Tibial nerve (tissue), 4 donors: ENCODE results near the gene ADAMTS12. TPM values are rescaled to one million over a fixed set of nuclear protein-coding genes. Genes with fewer than 3 reads are reported as not detected.

Experiments
- DNase-seq, 2 donors: peaks; one replicate each; pipeline ENCODE4 v3.0.0-alpha.2; 2019; ENCODE audit warnings: low spot score in 2 of 2
- H3K27ac ChIP-seq, 4 donors: fragments of 200-600 bp; sonication (generic) in 3 of 4; one replicate each; pipeline ENCODE4 v1.5.1; 2017 to 2019; ENCODE audit warnings: mild to moderate bottlenecking in 1 of 4
- H3K27me3 ChIP-seq, 2 donors: fragments of 200-600 bp; sonication (generic) in 1 of 2; one replicate each; pipeline versions ENCODE4 v1.5.1 to v1.6.0; 2017 to 2019
- H3K36me3 ChIP-seq, 3 donors: fragments of 200-600 bp; sonication (generic); one replicate each; pipeline ENCODE4 v1.5.1; 2018 to 2019
- H3K4me1 ChIP-seq, 4 donors: fragments of 200-600 bp; sonication (generic) in 3 of 4; one replicate each; pipeline ENCODE4 v1.5.1; 2017 to 2019
- H3K4me3 ChIP-seq, 4 donors: fragments of 200-600 bp; sonication (generic) in 3 of 4; one replicate each; pipeline ENCODE4 v1.5.1; 2017 to 2019; ENCODE audit warnings: mild to moderate bottlenecking in 1 of 4, moderate library complexity in 1 of 4
- H3K9me3 ChIP-seq, 4 donors: fragments of 200-600 bp; sonication (generic) in 3 of 4; one replicate each; pipeline ENCODE4 v1.5.1; 2017 to 2019
- EP300 ChIP-seq, 2 donors: sonication (generic); formaldehyde crosslinking; IDR thresholded peaks; one replicate each; pipeline ENCODE4 v1.6.1; 2017; ENCODE audit warnings: antibody characterized with exemption in 2 of 2, mild to moderate bottlenecking in 1 of 2
- POLR2A ChIP-seq, 2 donors: fragments of 450-650 bp; IDR thresholded peaks; one replicate each; pipeline ENCODE4 v1.6.1; 2017; ENCODE audit warnings: antibody characterized with exemption in 2 of 2, mild to moderate bottlenecking in 2 of 2, moderate library complexity in 2 of 2
- WGBS, 2 donors: methylation state at CpG; one replicate each; pipeline ENCODE4 v1.1.5; 2018; 5-methylcytosine and 5-hydroxymethylcytosine counted together
- total RNA-seq, 4 donors: library from RNA; depleted of rRNA; stranded (reverse); fragments of >200 nt; gene quantifications; one replicate each; pipeline ENCODE4 v1.1.0, GENCODE V29; 2016
- TF ChIP-seq, protein P1 (sequence below), 5 experiments: fragments of 200-600 bp in 3 of 5; fragments of 450-650 bp in 2 of 5; sonication (generic) in 3 of 5; IDR thresholded peaks; one replicate each; pipeline ENCODE4 v1.5.1; 2016 to 2019; ENCODE audit warnings: antibody characterized with exemption in 5 of 5, mild to moderate bottlenecking in 3 of 5, moderate library complexity in 2 of 5

The ADAMTS12 gene
- total RNA-seq, 4 donors from 2014 or later: 7.1 to 10.4 (median 9.7) TPM

DNA sequence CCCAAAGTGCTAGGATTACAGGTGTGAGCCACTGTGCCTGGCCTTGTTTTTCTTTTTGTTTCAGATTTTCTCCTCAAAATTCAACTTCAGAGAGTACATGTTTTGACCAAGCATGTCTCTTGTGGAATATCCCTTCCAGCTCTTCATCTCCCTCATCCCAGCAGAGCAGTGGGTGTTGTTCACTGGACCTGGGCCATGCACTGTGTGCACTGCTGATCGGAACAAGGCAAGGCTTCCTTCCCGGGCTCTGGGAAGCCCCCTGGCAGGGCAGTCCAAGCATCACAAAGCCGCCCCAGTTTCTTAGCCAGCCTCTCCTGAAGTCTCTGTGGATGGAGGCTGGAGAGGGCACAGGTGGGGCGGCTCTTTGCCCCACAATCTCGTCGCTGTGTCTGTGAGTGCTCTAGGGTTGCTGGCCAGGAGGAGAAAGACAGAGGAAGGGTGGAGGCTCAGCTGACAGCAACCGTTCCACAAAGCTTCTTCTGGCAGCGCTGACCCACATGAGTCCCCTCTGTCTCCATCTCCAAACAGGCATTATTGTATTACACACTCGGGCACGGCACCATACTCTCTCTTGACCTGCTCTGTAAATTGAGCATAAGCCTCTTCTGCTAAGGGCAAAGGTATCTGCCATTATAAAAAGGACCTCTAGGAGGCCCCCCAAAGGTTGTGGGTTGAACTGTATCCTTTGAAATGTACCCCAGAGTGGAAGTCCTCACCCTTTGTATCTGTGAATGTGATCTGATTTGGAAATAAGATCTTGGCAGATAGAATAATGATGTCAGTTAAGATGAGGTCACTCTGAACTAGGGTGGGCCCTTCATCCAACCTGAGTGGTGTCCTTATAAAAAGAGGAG, 361.4 kb downstream of the ADAMTS12 start:
- Histone ChIP-seq H3K27me3 (no peaks in the 10 kb centered on the region), H3K4me3 (no peak overlapping the region), H3K9me3 (no peaks in the 10 kb centered on the region), H3K4me1 (peaks cover 0 to 12% (median 0%) of the 10 kb centered on the region in 4 donors), H3K36me3 (no peaks in the 10 kb centered on the region), H3K27ac (no peak overlapping the region)
- DNase-seq: no peak
- TF ChIP-seq POLR2A (IDR thresholded peaks at IDR 0.05) (no peak), EP300 (IDR thresholded peaks at IDR 0.05) (no peak)
- TF ChIP-seq, protein P1, sequence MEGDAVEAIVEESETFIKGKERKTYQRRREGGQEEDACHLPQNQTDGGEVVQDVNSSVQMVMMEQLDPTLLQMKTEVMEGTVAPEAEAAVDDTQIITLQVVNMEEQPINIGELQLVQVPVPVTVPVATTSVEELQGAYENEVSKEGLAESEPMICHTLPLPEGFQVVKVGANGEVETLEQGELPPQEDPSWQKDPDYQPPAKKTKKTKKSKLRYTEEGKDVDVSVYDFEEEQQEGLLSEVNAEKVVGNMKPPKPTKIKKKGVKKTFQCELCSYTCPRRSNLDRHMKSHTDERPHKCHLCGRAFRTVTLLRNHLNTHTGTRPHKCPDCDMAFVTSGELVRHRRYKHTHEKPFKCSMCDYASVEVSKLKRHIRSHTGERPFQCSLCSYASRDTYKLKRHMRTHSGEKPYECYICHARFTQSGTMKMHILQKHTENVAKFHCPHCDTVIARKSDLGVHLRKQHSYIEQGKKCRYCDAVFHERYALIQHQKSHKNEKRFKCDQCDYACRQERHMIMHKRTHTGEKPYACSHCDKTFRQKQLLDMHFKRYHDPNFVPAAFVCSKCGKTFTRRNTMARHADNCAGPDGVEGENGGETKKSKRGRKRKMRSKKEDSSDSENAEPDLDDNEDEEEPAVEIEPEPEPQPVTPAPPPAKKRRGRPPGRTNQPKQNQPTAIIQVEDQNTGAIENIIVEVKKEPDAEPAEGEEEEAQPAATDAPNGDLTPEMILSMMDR (IDR thresholded peaks at IDR 0.05): no peak
- WGBS, 2 donors: 66% methylated on average over 4 to 10 of the region's 10 CpGs

DNA sequence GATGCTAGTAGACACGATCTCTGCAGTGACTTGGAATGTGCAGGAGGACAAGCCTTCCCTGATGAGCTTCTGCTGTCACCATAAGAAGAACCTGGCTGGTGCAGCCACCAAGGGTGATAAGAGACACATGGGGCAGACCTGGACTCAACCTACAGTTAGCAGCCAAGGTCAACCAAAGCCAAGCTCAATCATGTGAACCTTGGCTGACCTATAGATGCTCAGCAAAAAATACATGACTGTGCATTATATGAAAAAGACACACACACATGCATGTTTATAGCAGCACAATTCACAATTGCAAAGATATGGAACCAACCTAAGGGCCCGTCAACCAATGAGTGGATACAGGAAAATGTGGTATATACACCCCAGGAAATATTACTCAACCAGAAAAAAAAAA, 364.1 kb downstream of the ADAMTS12 start:
- DNase-seq: no peak
- Histone ChIP-seq H3K4me1 (peaks cover 0 to 12% (median 0%) of the 10 kb centered on the region in 4 donors), H3K27me3 (no peaks in the 10 kb centered on the region), H3K9me3 (no peaks in the 10 kb centered on the region), H3K27ac (no peak overlapping the region), H3K36me3 (no peaks in the 10 kb centered on the region), H3K4me3 (no peak overlapping the region)
- WGBS, 2 donors: 73 to 88% methylated on average over 2 of the region's 2 CpGs
- no peak for TF ChIP-seq POLR2A (IDR thresholded peaks at IDR 0.05)
- no peak for TF ChIP-seq EP300 (IDR thresholded peaks at IDR 0.05)
- TF ChIP-seq, protein P1 (IDR thresholded peaks at IDR 0.05): no peak

DNA sequence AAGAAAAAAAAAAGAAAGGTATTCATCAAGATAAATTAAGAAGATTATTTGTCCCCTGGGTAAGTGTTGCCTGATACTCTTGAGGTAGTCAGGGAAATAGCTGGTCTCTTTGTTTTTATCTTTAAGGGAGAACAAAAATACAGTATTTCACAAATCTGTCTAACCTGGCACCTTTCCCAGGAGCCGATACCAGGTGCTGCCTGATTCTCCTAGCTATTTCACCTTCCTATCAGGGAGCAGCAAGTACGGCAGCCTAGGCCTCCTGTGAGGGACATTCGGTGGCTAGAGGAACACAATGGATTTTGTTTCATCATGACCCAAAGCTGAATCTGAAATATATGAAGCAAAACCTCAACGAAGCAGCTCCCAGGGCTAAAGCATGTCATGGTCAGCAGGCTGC, 365.0 kb downstream of the ADAMTS12 start:
- H3K27ac ChIP-seq: no peak overlapping the region
- peaks cover 0 to 10% (median 0%) of the 10 kb centered on the region in 4 donors for H3K4me1 ChIP-seq
- TF ChIP-seq POLR2A (IDR thresholded peaks at IDR 0.05): no peak
- no peaks in the 10 kb centered on the region for H3K9me3 ChIP-seq
- no peaks in the 10 kb centered on the region for H3K27me3 ChIP-seq
- no peaks in the 10 kb centered on the region for H3K36me3 ChIP-seq
- no peak overlapping the region for H3K4me3 ChIP-seq
- WGBS, 2 donors: 55 to 60% methylated on average over 4 of the region's 4 CpGs
- no peak for DNase-seq

DNA sequence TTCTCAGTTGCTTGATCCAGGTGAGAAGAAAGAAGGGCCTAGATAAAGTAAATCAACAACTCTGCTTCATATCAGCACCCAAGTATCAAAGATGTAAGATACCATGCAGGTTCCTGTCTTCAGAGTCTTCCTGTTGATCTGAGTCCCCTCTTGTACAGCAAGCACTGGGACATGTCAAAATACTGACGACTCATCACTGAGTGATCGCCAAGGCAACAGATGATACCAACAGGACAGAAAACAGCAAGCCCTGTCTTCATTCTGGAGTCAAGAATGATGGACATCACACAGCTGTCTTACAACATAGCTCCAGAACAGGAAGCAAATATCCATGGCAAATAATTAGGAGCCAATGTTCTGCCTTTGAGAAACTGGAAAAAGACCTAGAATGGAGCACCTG, 367.3 kb downstream of the ADAMTS12 start:
- no peaks in the 10 kb centered on the region for H3K27me3 ChIP-seq

DNA sequence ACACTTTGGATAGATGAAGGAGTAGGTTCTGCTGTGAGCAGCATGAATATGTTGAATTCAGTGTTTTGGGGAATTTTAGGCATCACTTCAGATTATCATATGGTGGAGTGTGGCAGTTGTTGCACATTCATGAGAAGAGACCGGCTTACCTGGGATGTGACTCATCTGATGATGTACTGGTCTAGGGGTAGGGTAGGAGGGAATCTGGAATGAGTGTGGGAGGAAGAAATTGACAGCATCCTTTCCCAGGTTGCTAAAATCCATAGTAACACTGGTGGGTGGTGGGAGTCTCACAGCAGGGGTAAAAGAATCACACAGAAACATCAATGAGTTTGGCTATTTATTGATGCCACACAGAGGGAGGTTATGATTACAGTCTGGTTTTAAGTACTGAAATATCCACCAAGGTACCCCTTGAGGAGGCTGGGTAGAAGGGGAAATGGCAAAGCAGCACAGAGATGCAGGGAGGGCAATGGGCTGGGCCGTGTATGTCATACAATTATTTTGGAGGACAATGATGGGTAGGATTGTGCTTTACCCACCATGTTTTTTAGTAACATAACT, 368.5 kb downstream of the ADAMTS12 start:
- H3K27me3 ChIP-seq: no peaks in the 10 kb centered on the region
- H3K4me1 ChIP-seq: no peaks in the 10 kb centered on the region
- DNase-seq: no peak
- TF ChIP-seq POLR2A (IDR thresholded peaks at IDR 0.05): no peak
- TF ChIP-seq, protein P1 (IDR thresholded peaks at IDR 0.05): no peak
- TF ChIP-seq EP300 (IDR thresholded peaks at IDR 0.05): no peak
- no peak overlapping the region for H3K27ac ChIP-seq
- H3K36me3 ChIP-seq: no peaks in the 10 kb centered on the region
- peaks cover 0 to 3% (median 0%) of the 10 kb centered on the region in 4 donors for H3K9me3 ChIP-seq
- no peak overlapping the region for H3K4me3 ChIP-seq
- 92% methylated on average over 2 of the region's 2 CpGs for WGBS, 2 donors

More for the DNA sequence above, 367.3 kb downstream of the ADAMTS12 start:
- no peaks in the 10 kb centered on the region for H3K4me1 ChIP-seq
- no peak overlapping the region for H3K4me3 ChIP-seq
- 84 to 92% methylated on average over 2 of the region's 2 CpGs for WGBS, 2 donors
- no peak overlapping the region for H3K27ac ChIP-seq
- no peaks in the 10 kb centered on the region for H3K36me3 ChIP-seq
- no peaks in the 10 kb centered on the region for H3K9me3 ChIP-seq
- TF ChIP-seq, protein P1 (IDR thresholded peaks at IDR 0.05): no peak
- no peak for TF ChIP-seq POLR2A (IDR thresholded peaks at IDR 0.05)
- no peak for TF ChIP-seq EP300 (IDR thresholded peaks at IDR 0.05)
- no peak for DNase-seq
